ENCODE measurements around the gene OR9G4.

DNA sequence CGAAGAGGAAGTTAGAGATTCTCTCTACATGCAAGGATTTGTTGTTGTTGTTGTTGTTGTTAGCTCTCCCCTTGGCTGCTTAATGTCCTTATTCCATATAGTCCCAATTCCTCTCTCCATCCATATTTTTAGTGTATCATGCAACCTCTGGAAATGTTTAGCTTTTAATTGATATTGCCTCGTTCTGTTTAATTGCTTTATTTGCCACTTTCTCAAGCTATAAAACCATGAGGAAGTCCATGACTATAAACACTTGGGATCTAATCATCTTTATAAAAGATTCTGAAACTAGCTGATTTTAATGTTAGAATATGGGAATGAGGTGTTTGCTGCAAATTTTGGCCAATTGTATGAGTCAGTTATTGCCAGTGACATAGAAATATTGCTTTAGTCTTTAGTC is 55.1 kb downstream of the OR9G4 start:
- TF ChIP-seq, protein P1, sequence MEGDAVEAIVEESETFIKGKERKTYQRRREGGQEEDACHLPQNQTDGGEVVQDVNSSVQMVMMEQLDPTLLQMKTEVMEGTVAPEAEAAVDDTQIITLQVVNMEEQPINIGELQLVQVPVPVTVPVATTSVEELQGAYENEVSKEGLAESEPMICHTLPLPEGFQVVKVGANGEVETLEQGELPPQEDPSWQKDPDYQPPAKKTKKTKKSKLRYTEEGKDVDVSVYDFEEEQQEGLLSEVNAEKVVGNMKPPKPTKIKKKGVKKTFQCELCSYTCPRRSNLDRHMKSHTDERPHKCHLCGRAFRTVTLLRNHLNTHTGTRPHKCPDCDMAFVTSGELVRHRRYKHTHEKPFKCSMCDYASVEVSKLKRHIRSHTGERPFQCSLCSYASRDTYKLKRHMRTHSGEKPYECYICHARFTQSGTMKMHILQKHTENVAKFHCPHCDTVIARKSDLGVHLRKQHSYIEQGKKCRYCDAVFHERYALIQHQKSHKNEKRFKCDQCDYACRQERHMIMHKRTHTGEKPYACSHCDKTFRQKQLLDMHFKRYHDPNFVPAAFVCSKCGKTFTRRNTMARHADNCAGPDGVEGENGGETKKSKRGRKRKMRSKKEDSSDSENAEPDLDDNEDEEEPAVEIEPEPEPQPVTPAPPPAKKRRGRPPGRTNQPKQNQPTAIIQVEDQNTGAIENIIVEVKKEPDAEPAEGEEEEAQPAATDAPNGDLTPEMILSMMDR (IDR thresholded peaks at IDR 0.05), result no peak
- TF ChIP-seq POLR2A (IDR thresholded peaks at IDR 0.05), result no peak

Measured in lower leg skin (tissue), 3 donors.